Measurements from ENCODE around the gene LRFN5.
"Not testable (repeated sequence)": the region's sequence is repeated elsewhere in the genome, so short reads cannot be mapped to it uniquely, and the experiment has no call there.

DNA sequence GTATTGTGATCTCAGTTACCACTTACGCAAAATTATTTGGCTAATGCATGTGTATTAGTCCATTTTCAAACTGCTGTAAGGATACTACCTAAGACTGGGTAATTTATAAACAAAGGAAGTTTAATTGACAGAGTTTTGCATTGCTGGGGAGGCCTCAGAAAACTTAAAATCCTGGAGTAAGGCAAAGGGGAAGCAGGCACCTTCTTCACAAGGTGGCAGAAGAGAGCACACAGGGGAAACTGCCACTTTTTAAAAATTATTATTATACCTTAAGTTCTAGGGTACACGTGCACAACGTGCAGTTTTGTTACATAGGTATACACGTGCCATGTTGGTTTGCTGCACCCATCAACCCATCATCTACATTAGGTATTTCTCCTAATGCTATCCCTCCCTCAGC, 143.9 kb downstream of the LRFN5 start:
- not testable (repeated sequence) for TF ChIP-seq CREB1 (IDR thresholded peaks at IDR 0.05); EP300 (IDR thresholded peaks at IDR 0.05; ENCODE audit: borderline replicate concordance in 1 of 2, low read depth in 2 of 2, low read length in 2 of 2); TAF1 (IDR thresholded peaks at IDR 0.05; ENCODE audit: low read depth, low read length); EZH2 (IDR thresholded peaks at IDR 0.05; ENCODE audit: low read depth, low read length, severe bottlenecking); ZNF274 (IDR thresholded peaks at IDR 0.05; ENCODE audit: borderline replicate concordance, extremely low read depth, low read length); FOSL1 (IDR thresholded peaks at IDR 0.05; ENCODE audit: insufficient read depth, low read depth, low read length)
- TF ChIP-seq, protein P1, sequence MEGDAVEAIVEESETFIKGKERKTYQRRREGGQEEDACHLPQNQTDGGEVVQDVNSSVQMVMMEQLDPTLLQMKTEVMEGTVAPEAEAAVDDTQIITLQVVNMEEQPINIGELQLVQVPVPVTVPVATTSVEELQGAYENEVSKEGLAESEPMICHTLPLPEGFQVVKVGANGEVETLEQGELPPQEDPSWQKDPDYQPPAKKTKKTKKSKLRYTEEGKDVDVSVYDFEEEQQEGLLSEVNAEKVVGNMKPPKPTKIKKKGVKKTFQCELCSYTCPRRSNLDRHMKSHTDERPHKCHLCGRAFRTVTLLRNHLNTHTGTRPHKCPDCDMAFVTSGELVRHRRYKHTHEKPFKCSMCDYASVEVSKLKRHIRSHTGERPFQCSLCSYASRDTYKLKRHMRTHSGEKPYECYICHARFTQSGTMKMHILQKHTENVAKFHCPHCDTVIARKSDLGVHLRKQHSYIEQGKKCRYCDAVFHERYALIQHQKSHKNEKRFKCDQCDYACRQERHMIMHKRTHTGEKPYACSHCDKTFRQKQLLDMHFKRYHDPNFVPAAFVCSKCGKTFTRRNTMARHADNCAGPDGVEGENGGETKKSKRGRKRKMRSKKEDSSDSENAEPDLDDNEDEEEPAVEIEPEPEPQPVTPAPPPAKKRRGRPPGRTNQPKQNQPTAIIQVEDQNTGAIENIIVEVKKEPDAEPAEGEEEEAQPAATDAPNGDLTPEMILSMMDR (IDR thresholded peaks at IDR 0.05; ENCODE audit: control extremely low read depth in 1 of 3, insufficient read depth in 1 of 3, low read depth in 1 of 3, low read length in 3 of 3), result not testable (repeated sequence)
- TF ChIP-seq, protein P2, sequence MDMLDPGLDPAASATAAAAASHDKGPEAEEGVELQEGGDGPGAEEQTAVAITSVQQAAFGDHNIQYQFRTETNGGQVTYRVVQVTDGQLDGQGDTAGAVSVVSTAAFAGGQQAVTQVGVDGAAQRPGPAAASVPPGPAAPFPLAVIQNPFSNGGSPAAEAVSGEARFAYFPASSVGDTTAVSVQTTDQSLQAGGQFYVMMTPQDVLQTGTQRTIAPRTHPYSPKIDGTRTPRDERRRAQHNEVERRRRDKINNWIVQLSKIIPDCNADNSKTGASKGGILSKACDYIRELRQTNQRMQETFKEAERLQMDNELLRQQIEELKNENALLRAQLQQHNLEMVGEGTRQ (IDR thresholded peaks at IDR 0.05; ENCODE audit: low read length), result not testable (repeated sequence)

Measured in H1 (cell line).